PFSK-1 (cell line): ENCODE measurements around the gene PPP2CA.
A peak's percentile ranks its signal among the peaks of the same experiment; 100 is the strongest.

Experiments used
- FOXP2 ChIP-seq: optimal IDR thresholded peaks from 2 replicates; pipeline ENCODE3; 2011; ENCODE audit warnings: borderline replicate concordance, control low read depth, inconsistent platforms; ENCODE audit not compliant: insufficient read depth; ENCODE audit errors: extremely low read length, extremely low read depth
- POLR2AphosphoS5 ChIP-seq: IDR thresholded peaks from 2 replicates; pipeline ENCODE4 v1.6.1; 2012; ENCODE audit warnings: low read depth, mild to moderate bottlenecking, control low read depth, low read length, moderate library complexity
- SIN3A ChIP-seq: IDR thresholded peaks from 2 replicates; pipeline ENCODE4 v1.6.1; 2012; ENCODE audit warnings: mild to moderate bottlenecking, low read length, moderate library complexity, borderline replicate concordance; ENCODE audit not compliant: insufficient read depth
- TAF1 ChIP-seq: IDR thresholded peaks from 2 replicates; pipeline ENCODE4 v1.6.1; 2012; ENCODE audit warnings: low read length, control low read depth, borderline replicate concordance; ENCODE audit not compliant: insufficient read depth
- TF ChIP-seq, protein P1 (sequence below), 2 experiments: IDR thresholded peaks; 2 replicates each; pipeline versions ENCODE4 v1.6.1 to v1.8.0; 2011 to 2012; ENCODE audit warnings: low read depth in 2 of 2, low read length in 2 of 2, control low read depth in 1 of 2, inconsistent platforms in 1 of 2, mild to moderate bottlenecking in 1 of 2, moderate library complexity in 1 of 2; ENCODE audit not compliant: insufficient read depth in 1 of 2

PPP2CA gene

GRCh38 chr5:134184155-134185135, 41.4 kb downstream of the PPP2CA start:
- no peak for TF ChIP-seq SIN3A
- TF ChIP-seq FOXP2: peak; percentile 51

DNA sequence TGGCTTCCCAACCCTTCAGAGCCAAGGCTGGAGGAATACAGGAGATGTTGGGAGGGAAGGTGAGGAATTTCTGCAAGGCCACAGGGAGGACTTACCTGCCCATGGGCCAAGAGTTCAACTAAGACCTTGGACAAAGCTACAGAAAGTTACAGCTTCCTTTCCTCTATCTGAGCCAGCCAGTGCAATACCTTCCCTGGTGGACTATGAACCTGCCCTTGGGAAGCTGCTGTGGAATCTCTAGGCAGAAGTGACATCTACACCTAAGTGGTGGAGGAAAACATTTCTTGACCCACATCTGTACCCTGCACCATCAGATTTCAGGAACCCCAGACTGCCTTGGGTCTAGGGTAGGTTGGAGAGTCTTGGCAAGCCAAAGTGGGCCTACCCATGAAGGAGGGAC, 42.4 kb downstream of the PPP2CA start:
- no peak for TF ChIP-seq SIN3A
- no peak for TF ChIP-seq FOXP2
- TF ChIP-seq, protein P1, sequence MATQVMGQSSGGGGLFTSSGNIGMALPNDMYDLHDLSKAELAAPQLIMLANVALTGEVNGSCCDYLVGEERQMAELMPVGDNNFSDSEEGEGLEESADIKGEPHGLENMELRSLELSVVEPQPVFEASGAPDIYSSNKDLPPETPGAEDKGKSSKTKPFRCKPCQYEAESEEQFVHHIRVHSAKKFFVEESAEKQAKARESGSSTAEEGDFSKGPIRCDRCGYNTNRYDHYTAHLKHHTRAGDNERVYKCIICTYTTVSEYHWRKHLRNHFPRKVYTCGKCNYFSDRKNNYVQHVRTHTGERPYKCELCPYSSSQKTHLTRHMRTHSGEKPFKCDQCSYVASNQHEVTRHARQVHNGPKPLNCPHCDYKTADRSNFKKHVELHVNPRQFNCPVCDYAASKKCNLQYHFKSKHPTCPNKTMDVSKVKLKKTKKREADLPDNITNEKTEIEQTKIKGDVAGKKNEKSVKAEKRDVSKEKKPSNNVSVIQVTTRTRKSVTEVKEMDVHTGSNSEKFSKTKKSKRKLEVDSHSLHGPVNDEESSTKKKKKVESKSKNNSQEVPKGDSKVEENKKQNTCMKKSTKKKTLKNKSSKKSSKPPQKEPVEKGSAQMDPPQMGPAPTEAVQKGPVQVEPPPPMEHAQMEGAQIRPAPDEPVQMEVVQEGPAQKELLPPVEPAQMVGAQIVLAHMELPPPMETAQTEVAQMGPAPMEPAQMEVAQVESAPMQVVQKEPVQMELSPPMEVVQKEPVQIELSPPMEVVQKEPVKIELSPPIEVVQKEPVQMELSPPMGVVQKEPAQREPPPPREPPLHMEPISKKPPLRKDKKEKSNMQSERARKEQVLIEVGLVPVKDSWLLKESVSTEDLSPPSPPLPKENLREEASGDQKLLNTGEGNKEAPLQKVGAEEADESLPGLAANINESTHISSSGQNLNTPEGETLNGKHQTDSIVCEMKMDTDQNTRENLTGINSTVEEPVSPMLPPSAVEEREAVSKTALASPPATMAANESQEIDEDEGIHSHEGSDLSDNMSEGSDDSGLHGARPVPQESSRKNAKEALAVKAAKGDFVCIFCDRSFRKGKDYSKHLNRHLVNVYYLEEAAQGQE (IDR thresholded peaks at IDR 0.05; ENCODE audit: insufficient read depth in 1 of 2, low read depth in 2 of 2, low read length in 2 of 2): no peak
- TF ChIP-seq POLR2AphosphoS5: no peak
- TF ChIP-seq TAF1: no peak

DNA sequence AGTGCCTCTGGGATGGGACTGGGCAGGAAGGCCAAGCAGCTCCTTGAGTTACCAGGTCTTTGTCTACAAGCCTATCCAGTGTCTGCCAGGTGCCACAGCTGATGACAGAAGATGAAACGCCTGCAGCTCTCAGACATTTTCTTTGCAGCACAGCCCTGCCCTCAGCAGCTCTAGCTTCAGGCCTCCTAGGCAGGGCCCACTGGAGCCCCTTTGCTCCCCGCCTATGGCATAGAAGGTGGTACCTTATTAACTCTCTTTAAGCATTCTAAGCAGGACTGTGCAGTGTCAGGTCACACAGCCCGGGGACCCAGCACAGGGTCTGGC, 47.8 kb downstream of the PPP2CA start:
- TF ChIP-seq SIN3A (no peak), FOXP2 (no peak), TAF1 (no peak), POLR2AphosphoS5 (no peak)
- TF ChIP-seq, protein P1 (IDR thresholded peaks at IDR 0.05; ENCODE audit: insufficient read depth in 1 of 2, low read depth in 2 of 2, low read length in 2 of 2): no peak

DNA sequence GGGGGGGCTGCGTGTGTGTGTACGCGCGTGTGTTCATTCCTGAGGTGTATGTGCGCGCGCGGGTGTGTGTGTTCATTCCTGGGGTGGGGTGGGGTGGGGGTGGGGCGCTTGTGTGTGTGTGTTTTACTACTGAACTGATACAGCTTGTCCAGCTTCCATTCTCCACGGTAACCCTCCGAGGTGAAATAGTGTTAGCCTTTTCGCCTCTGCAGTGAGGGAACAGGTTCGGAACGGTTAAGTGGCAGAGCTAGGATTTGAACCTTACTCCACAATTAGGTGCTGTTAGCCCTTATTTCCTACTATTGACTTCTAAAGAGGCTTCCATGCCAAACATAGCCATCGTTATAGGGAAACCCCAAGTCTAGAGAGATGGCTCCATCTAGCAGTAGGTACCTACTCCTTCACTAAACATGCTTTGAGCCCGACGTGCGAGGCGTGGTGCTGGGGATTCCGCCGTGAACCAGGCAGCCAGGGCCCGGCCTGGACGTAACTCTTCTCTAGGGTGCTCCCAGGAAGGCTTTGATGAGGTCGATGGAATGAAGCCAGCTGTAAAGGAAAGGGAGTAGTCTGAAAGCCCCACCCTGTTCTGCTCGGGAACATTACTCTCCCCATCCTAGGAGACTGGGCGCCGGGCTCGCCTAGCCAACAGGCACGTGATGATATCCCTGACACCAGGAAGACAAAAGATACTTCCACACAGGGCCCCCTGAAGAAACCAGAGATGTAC, 48.3 kb downstream of the PPP2CA start:
- TF ChIP-seq FOXP2: no peak
- TF ChIP-seq SIN3A: peak; percentile 70; the same call in 1 of the 2 replicates
- peak; percentile 3; the same call in 1 of the 2 replicates for TF ChIP-seq TAF1
- 0 out of 2 replicates have a peak, but pooled peaks have one; percentile 10 for TF ChIP-seq POLR2AphosphoS5

- TF ChIP-seq POLR2AphosphoS5 (peak; percentile 99), TAF1 (peak; percentile 90), SIN3A (peak; percentile 86; the same call in 1 of the 2 replicates), FOXP2 (no peak)
- TF ChIP-seq, protein P1 (IDR thresholded peaks at IDR 0.05; ENCODE audit: insufficient read depth in 1 of 2, low read depth in 2 of 2, low read length in 2 of 2): peak in 1 of 2 experiments; percentile 41; a peak in 1 of 4 replicates
Observed at GRCh38 chr5:134176511-134177368, 49.1 kb downstream of the PPP2CA start, which contains the start of gene SKP1. TSS of gene SKP1 (minus strand) at chr5:134176950. CDS start at chr5:134174022, 2,928 bp downstream.
